Endothelial cell of umbilical vein (primary cell): ENCODE data around the gene SHFL. TPM values are rescaled to one million over a fixed set of nuclear protein-coding genes. Genes with fewer than 3 reads are reported as not detected.

Experiments
- BruUV-seq: library from RNA; stranded (reverse); fragments of 400-500 nt; replicated peaks from 2 replicates; lab custom pipeline; 2021; lab: Mats Ljungman, UMichigan
- CTCF ChIA-PET: fragments of 300-600, 350-600 bp; sonication (Branson Sonifier 250); formaldehyde crosslinking; loops from one replicate; lab custom pipeline; 2021; ENCODE audit warnings: antibody characterized with exemption, inconsistent platforms; lab: Charles Lee
- POLR2A ChIA-PET: fragments of 300-600, 350-600 bp; sonication (Branson Sonifier 250); formaldehyde crosslinking; loops from one replicate; lab custom pipeline; 2021; ENCODE audit warnings: antibody characterized with exemption, inconsistent platforms; lab: Charles Lee
- DNase-seq: peaks from one replicate; pipeline ENCODE4 v3.0.0-alpha.2; 2011; ENCODE audit warnings: low read depth, low spot score
- FAIRE-seq: peaks from 2 replicates; lab custom pipeline; 2011; peaks lifted over from hg19 to GRCh38; lab: Jason Lieb, UNC
- H2AFZ ChIP-seq: 2 replicates; pipeline ENCODE4 v1.6.0; 2012; ENCODE audit warnings: low read depth, low read length, control low read depth, inconsistent platforms
- H3K27ac ChIP-seq: 2 replicates; pipeline ENCODE4 v1.5.1; 2011; ENCODE audit warnings: low read depth, mild to moderate bottlenecking, control low read depth, low read length, moderate library complexity; ENCODE audit not compliant: insufficient read depth
- H3K27me3 ChIP-seq, 2 experiments: 2 replicates each; pipeline versions ENCODE4 v1.6.0 to v1.6.1; 2011; ENCODE audit warnings: low read length in 2 of 2, mixed read lengths in 1 of 2; ENCODE audit not compliant: control insufficient read depth in 2 of 2, insufficient read depth in 2 of 2
- H3K36me3 ChIP-seq, 2 experiments: 2 replicates in 1 of 2; 3 replicates in 1 of 2; pipeline ENCODE4 v1.5.1; 2011; ENCODE audit warnings: low read length in 2 of 2, mild to moderate bottlenecking in 1 of 2, moderate library complexity in 1 of 2; ENCODE audit not compliant: control insufficient read depth in 2 of 2, insufficient read depth in 2 of 2; ENCODE audit errors: extremely low read depth in 1 of 2
- H3K4me1 ChIP-seq: 3 replicates; pipeline ENCODE4 v1.5.1; 2011; ENCODE audit warnings: mild to moderate bottlenecking, low read length; ENCODE audit not compliant: control insufficient read depth, insufficient read depth; ENCODE audit errors: extremely low read depth
- H3K4me2 ChIP-seq: 2 replicates; pipeline ENCODE4 v1.6.1; 2011; ENCODE audit warnings: low read length, control low read depth, mixed read lengths; ENCODE audit not compliant: insufficient read depth
- H3K4me3 ChIP-seq, 3 experiments: fragments of 200-600 bp in 1 of 3; sonication (generic), shearing (Covaris generic) in 1 of 3; replicated peaks in 1 of 3; 2 replicates each; pipeline ENCODE4 v1.5.1; 2011 to 2016; ENCODE audit warnings: control low read depth in 3 of 3, low read length in 3 of 3, mild to moderate bottlenecking in 2 of 3, inconsistent platforms in 1 of 3, low read depth in 1 of 3, moderate library complexity in 1 of 3; ENCODE audit not compliant: insufficient read depth in 1 of 3
- H3K79me2 ChIP-seq: 2 replicates; pipeline ENCODE4 v1.6.0; 2012; ENCODE audit warnings: low read length, inconsistent platforms; ENCODE audit not compliant: control insufficient read depth, insufficient read depth
- H3K9ac ChIP-seq: replicated peaks from 2 replicates; pipeline ENCODE3; 2011; ENCODE audit warnings: low read length, control low read depth; ENCODE audit not compliant: insufficient read depth; ENCODE audit errors: extremely low read depth
- H3K9me1 ChIP-seq: replicated peaks from 3 replicates; pipeline ENCODE4 v1.6.0; 2011; ENCODE audit warnings: mild to moderate bottlenecking, low read length; ENCODE audit not compliant: control insufficient read depth, insufficient read depth; ENCODE audit errors: extremely low read depth
- H3K9me3 ChIP-seq: replicated peaks from 2 replicates; pipeline ENCODE4 v1.5.1; 2012; ENCODE audit warnings: low read length, inconsistent platforms; ENCODE audit not compliant: control insufficient read depth, insufficient read depth
- H4K20me1 ChIP-seq: replicated peaks from 2 replicates; pipeline ENCODE3; 2011; ENCODE audit warnings: mild to moderate bottlenecking, low read length; ENCODE audit not compliant: control insufficient read depth, insufficient read depth; ENCODE audit errors: extremely low read depth
- EZH2 ChIP-seq: IDR thresholded peaks from 2 replicates; pipeline ENCODE4 v1.6.1; 2012; ENCODE audit warnings: borderline replicate concordance, low read depth, mild to moderate bottlenecking, moderate library complexity, low read length, inconsistent platforms; ENCODE audit not compliant: severe bottlenecking
- FOS ChIP-seq: IDR thresholded peaks from 2 replicates; pipeline ENCODE4 v1.6.1; 2011; ENCODE audit warnings: mild to moderate bottlenecking, low read length, moderate library complexity, borderline replicate concordance; ENCODE audit not compliant: insufficient read depth
- GATA2 ChIP-seq: IDR thresholded peaks from 2 replicates; pipeline ENCODE4 v1.7.0; 2011; ENCODE audit warnings: low read depth, mild to moderate bottlenecking, moderate library complexity, mixed read lengths, low read length; ENCODE audit not compliant: insufficient read length, insufficient read depth
- JUN ChIP-seq: IDR thresholded peaks from 2 replicates; pipeline ENCODE4 v1.6.1; 2011; ENCODE audit warnings: borderline replicate concordance, low read depth; ENCODE audit not compliant: insufficient read length, insufficient read depth
- MAX ChIP-seq: IDR thresholded peaks from 2 replicates; pipeline ENCODE4 v1.6.1; 2011; ENCODE audit not compliant: insufficient read depth, insufficient read length
- MYC ChIP-seq: IDR thresholded peaks from one replicate; pipeline ENCODE4 v1.6.1; 2011; ENCODE audit warnings: mild to moderate bottlenecking, low read depth, low read length
- POLR2A ChIP-seq: IDR thresholded peaks from 2 replicates; pipeline ENCODE4 v1.6.1; 2012; ENCODE audit warnings: low read depth, mild to moderate bottlenecking, control low read depth, low read length
- POLR2AphosphoS5 ChIP-seq: IDR thresholded peaks from 2 replicates; pipeline ENCODE4 v1.6.1; 2012; ENCODE audit warnings: low read depth, mild to moderate bottlenecking, control low read depth, low read length, moderate library complexity; ENCODE audit not compliant: insufficient read depth
- dilution Hi-C: fragments of 300-500 bp; cut with MboI; formaldehyde crosslinking; loops from one replicate; pipeline ENCODE4 v1.15.0; 2019; ENCODE audit warnings: low sequenced_read_pairs; ENCODE audit not compliant: extremely low pct_ligation_motif_present
- intact Hi-C: fragments of 100-400 bp; cut with micrococcal nuclease; formaldehyde crosslinking; loops from one replicate; pipeline ENCODE4 v1.10.0; 2022
- polyA plus RNA-seq, 4 experiments: library from polyadenylated mRNA; depleted of rRNA in 3 of 4; stranded (reverse) in 3 of 4; unstranded in 1 of 4; fragments of >200 nt; gene quantifications; 2 replicates each; pipeline versions ENCODE4 v1.2.1 to v1.2.3, GENCODE V29; 2011 to 2012; ENCODE audit warnings: missing spikeins in 1 of 4
- total RNA-seq: library from RNA; stranded (reverse); gene quantifications from 2 replicates; pipeline ENCODE4 v1.2.3, GENCODE V29; 2021
- TF ChIP-seq, protein P1 (sequence below), 2 donors: IDR thresholded peaks; 1 replicate in 1 of 2; 2 replicates in 1 of 2; pipeline ENCODE4 v1.5.1; 2011; ENCODE audit warnings: low read length in 2 of 2, mild to moderate bottlenecking in 2 of 2, moderate library complexity in 2 of 2, control low read depth in 1 of 2, inconsistent platforms in 1 of 2, low read depth in 1 of 2; ENCODE audit not compliant: insufficient read depth in 1 of 2; ENCODE audit errors: extremely low read depth in 1 of 2

The SHFL gene
- total and polyA plus RNA-seq, 2 donors (not counting 3 experiments of a cell fraction or from before 2014, with no cell fraction given): 34.4 to 36.9 TPM

DNA sequence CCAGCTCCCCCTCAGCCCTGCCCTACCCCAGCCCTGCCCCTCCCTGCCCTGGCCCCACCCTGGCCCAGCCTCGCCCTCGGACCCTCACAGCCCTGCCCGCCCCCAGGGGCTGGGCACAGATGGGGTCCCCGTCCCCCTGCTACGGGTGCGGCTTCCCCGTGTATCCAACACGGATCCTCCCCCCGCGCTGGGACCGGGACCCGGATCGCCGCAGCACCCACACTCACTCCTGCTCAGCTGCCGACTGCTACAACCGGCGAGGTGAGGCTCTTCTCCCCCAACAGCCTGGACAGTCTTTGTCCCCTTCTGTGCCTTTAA lies 5.2 kb downstream of the SHFL start:
- H3K9ac ChIP-seq: no peak overlapping the region

More for the DNA sequence above, 5.2 kb downstream of the SHFL start:
- FAIRE-seq (no peak), DNase-seq (no peak)
- dilution Hi-C loops: no loop called here
- H3K4me1 ChIP-seq: peaks cover 3% of the 10 kb centered on the region
- H4K20me1 ChIP-seq: no peaks in the 10 kb centered on the region
- H3K4me3 ChIP-seq: no peak overlapping the region
- no peak overlapping the region for H3K4me2 ChIP-seq
- H2AFZ ChIP-seq: no peak overlapping the region
- no peaks in the 10 kb centered on the region for H3K9me1 ChIP-seq
- CTCF ChIA-PET: no interaction called here
- peaks cover 0 to 18% of the 10 kb centered on the region in 2 experiments for H3K36me3 ChIP-seq
- POLR2A ChIA-PET: no interaction called here
- no peak for TF ChIP-seq FOS
- TF ChIP-seq JUN: no peak
- no peak for TF ChIP-seq POLR2A
- no peak for TF ChIP-seq POLR2AphosphoS5
- no peak for TF ChIP-seq EZH2
- TF ChIP-seq, protein P1, sequence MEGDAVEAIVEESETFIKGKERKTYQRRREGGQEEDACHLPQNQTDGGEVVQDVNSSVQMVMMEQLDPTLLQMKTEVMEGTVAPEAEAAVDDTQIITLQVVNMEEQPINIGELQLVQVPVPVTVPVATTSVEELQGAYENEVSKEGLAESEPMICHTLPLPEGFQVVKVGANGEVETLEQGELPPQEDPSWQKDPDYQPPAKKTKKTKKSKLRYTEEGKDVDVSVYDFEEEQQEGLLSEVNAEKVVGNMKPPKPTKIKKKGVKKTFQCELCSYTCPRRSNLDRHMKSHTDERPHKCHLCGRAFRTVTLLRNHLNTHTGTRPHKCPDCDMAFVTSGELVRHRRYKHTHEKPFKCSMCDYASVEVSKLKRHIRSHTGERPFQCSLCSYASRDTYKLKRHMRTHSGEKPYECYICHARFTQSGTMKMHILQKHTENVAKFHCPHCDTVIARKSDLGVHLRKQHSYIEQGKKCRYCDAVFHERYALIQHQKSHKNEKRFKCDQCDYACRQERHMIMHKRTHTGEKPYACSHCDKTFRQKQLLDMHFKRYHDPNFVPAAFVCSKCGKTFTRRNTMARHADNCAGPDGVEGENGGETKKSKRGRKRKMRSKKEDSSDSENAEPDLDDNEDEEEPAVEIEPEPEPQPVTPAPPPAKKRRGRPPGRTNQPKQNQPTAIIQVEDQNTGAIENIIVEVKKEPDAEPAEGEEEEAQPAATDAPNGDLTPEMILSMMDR (IDR thresholded peaks at IDR 0.05; ENCODE audit: extremely low read depth in 1 of 2, insufficient read depth in 1 of 2, low read depth in 1 of 2, low read length in 2 of 2): no peak
- TF ChIP-seq MAX: no peak
- TF ChIP-seq GATA2: no peak
- TF ChIP-seq MYC: no peak
- no peaks in the 10 kb centered on the region for H3K79me2 ChIP-seq
- no TSS peak for BruUV-seq
- intact Hi-C loops: no loop called here
- no peak overlapping the region for H3K27ac ChIP-seq
- no peaks in the 10 kb centered on the region for H3K9me3 ChIP-seq
- no peaks in the 10 kb centered on the region for H3K27me3 ChIP-seq
